OCI-LY7 (cell line): Measurements from ENCODE around the gene DHRS12.

Experiments
- CTCF ChIP-seq: fragments of 200-600 bp; sonication (generic); conservative IDR thresholded peaks from 2 replicates; pipeline ENCODE4 v1.5.1; 2014; ENCODE audit warnings: mild to moderate bottlenecking, antibody characterized with exemption, low read length, moderate library complexity, mixed read lengths
- EZH2phosphoT487 ChIP-seq: fragments of 200-600 bp; sonication (generic); IDR thresholded peaks from 2 replicates; pipeline ENCODE4 v1.6.1; 2018; ENCODE audit warnings: low read depth, borderline replicate concordance, mild to moderate bottlenecking, mixed run types, antibody characterized with exemption, low read length, moderate library complexity, mixed read lengths

DNA sequence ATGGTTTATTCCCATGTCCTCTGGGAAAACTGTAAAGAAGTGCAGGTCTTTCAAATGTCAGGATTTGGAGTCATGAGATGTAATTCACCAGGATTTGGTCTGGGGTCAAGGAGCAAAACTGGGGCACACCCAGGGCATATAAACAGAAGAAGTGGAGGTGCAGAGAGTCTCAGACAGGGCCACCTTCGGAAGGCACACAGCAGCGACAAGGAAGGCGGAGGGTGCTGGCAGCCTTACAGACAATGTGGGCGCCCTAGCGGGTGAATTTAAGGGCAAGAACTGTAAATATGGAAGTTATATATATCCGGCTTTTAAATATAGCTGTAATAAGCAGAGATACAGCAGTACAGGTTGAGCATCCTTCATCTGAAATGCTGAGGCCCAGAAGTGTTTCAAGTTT lies 31.2 kb downstream of the DHRS12 start:
- no peak for TF ChIP-seq CTCF
- no peak for TF ChIP-seq EZH2phosphoT487
